Effector CD8-positive, alpha-beta T cell (primary cell): ENCODE measurements around the gene LRRC1.

ENCODE experiments used
- DNase-seq: peaks from one replicate; lab custom pipeline; 2025; lab: John Stamatoyannopoulos, UW

Gene LRRC1

DNA sequence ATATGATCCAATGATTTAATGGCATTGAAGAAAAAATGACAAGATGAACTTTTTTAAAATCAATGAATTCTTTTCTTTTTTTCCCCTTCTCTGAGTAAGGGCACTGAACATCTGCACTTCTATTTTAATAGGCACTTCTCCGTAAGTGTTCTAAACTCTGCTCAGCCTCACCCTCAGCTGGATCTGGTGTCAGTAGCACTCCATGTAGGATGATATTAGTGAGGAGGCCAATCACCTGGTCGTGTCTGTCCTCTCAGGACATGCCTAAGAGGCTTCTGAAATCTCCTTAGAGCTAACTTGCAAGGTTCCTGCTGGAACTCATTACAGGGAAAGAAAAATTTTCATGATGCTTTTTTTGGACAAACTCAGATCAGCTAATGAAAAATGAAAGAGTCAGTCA, 167.8 kb downstream of the LRRC1 start:
- DNase-seq: no peak

DNA sequence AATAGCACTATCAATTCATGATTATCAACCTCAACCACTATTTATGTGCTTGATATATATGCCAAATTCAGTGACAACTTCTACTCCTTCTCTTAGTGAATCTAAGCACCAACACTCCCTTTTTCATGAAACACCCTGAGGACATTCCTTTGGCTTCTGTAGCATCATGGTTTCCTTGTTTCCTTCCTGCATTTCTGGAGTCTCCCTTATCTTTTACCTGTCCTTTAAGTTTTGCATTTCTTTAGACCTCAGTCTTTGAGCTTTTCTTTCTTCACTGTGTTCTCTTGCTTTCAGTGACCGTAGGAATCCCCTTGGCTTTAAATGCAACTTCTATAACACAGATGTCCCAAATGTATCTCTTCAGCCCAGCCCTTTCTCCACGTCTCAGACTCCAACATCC, 172.6 kb downstream of the LRRC1 start:
- no peak for DNase-seq
